GM19035 (cell line): Measurements from ENCODE around the gene ARL4C.

Experiments used
- ATAC-seq: cut with Tn5 transposase; IDR thresholded peaks from one replicate; pipeline ENCODE4 v1.9.1; 2021; ENCODE audit not compliant: unreplicated experiment

Gene ARL4C

DNA sequence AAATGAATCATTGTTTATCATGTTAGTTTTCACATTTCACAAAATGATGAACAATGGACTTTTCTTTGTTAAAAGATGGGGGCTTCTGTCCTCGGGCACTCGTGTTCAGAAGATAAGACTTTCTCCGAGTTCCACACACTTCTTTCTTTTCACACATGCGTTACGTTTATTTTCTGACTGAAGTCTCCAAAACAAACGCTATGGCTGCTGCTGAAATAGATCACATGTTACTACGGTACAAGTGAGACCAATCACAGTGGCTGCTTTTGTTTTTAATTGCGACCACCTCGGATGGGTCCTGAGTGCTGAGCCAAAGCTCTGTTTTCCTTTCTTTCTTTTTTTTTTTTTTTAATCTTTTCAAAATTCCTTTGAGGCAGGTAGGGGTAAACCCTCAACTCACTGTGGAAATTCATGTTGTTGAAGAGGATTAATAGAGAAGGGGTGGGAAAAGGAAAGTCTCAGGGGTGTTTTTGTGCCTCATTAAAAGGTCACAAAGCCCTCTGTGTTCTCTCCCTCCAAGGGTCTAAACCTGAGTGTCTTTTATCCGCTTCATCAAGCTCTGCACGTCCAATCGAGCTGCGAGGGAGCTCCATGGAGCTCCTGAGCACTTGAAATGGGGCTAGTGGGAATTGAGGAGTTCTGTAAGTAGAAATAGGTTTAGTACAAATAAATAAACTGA, 48.2 kb downstream of the ARL4C start:
- ATAC-seq: no peak

DNA sequence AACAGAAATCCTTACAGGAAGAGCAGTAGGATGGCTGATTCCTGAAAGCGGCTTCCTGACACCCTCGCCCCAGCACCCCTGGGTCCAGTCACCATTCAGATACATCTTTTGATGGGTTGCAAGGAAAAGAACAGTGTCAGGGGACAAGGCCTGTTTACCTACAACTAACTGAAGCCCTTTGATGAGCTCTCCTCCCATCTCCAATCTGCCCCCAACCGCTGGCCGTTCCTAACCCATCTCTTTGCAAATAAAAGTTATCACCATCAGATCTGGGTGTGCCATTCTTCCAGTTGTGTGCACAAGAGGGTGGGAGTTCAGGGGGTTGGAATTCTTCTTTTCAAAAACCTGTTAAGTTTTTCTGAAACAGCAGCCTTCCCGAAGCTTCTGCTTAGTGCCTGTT, 48.9 kb downstream of the ARL4C start:
- ATAC-seq: no peak

DNA sequence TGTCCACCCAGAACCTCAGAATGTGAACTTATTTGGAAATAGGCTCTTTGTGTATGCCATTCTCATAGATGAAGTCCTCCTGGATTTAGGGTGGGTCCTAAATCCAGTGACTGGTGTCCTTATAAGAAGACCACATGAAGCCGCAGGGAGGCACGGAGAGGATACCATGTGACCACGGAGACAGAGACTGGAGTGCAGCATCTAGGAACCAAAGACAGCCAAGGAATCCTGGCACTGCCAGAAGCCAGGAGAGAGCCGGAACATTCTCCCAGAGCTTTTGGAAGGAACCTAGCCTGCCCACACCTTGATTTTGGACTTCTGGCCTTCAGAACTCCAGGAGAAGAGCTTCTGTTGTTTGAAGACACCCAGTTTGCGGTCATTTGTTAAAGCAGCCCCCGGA, 49.7 kb downstream of the ARL4C start:
- no peak for ATAC-seq

DNA sequence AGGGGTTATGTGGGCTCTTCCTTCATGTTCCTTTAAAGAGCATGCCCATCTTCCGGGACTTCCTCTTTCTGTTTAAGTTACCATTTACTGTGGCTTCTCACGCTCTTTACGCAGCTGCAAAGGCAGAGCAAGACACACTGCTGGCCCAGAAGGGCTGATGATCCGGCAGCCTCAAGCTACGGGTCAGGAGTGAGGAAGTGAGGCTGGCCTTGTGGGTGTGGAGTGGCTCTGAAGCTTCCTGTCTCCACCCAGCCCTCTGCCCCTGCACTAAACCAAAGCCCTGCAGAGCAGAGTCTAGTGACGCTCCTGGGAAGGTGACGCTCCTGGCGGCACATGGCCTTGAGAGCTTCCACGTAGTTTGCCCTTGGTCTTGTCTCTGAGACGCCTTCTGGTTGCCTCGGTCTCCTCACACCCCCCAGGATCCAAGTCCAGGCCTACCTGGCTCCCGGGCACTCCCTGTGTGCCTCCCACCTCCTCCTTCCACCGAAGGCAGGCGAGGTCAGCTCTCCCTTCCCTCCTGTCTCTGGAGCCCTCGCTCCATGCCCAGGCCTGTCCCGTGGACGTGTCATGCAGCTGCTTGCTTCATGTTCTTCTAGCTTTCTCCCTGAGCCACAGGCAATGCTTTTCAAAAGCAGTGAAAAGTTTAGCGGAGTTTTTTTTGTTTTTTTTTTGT, 50.3 kb downstream of the ARL4C start:
- peak; percentile 95 for ATAC-seq

DNA sequence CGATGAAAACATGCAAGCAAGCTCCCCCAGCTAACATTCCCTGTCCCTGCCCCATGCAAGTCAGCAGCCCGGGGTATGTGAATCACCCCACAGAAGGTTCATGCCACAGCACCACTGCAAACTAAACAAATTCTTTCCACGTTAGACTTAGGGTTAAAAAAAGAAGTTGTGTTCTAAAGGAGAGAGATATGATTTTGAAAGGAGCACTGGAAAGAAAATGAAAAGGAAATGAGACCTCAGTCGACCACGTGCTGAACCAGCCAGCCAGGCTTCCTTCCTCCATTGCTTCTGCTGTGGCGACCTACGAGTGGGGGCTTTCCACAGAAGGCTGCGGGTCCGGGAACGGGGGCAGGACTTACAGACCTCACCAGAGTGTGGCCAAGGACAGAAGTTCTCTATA, 52.0 kb downstream of the ARL4C start:
- no peak for ATAC-seq

DNA sequence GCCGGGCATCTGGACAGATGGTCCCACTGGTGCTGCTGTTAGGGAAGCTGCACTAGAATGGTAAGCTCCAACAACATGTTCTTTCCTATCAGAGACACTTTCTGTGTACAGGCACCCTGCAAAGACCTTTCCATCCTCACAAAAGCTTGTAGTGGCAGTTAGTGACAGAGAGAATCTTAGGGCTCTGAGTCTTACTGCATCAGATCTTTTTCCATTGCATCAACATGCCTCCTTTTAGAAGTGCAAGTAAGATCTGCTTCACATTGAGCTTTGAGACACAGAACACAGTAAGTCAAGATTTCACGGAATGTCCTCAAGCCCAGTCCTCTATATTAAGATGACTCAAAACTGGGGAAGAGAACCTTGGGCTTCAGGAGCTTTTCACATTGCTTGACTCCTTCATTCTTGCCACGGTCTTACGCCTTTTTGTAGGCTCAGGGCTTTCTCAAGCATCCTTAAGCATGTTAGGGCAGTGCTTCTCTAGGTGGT, 52.6 kb downstream of the ARL4C start:
- ATAC-seq: no peak
